HG03280 (cell line): ENCODE results near the gene SLC66A2.
"Not testable (repeated sequence)": the region's sequence is repeated elsewhere in the genome, so short reads cannot be mapped to it uniquely, and the experiment has no call there.

Source experiments
- ATAC-seq: cut with Tn5 transposase; IDR thresholded peaks from one replicate; pipeline ENCODE4 v1.9.1; 2021; ENCODE audit warnings: mild to moderate bottlenecking, moderate library complexity; ENCODE audit not compliant: unreplicated experiment

The SLC66A2 gene

GRCh38 chr18:79971211-79971952 lies 19.9 kb upstream of the SLC66A2 start:
- no peak for ATAC-seq

DNA sequence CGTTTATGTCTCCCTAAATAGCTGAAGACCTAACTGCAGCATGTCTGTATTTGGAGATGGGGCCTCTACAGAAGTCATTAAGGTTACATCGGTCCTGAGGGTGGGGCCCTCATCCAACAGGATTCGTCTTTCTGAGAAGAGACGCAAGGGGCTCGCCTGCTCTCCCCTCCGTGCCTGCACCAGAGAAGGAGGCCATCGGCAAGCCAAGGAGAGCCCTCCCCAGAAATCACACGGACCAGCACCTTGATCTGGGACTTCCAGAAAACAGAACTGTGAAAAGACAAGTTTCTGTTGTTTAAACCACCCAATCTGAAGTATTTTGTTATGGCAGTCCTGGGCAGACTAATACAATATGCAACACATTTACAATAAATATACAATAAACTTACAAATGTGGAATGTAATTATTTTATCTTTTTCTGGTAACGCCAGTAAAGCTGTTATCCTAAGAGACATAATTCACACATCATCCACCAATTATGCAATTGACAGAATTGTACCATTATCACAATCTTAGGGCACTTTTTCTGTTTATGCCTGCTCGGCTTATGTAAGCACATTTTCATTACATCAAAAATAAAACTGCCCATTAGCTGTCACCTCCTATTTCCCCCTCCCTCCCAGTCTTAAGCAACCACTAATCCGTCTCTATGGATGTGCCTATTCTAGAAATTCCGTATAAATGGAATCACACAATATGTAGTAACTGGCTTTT lies 19.1 kb upstream of the SLC66A2 start:
- ATAC-seq: no peak

DNA sequence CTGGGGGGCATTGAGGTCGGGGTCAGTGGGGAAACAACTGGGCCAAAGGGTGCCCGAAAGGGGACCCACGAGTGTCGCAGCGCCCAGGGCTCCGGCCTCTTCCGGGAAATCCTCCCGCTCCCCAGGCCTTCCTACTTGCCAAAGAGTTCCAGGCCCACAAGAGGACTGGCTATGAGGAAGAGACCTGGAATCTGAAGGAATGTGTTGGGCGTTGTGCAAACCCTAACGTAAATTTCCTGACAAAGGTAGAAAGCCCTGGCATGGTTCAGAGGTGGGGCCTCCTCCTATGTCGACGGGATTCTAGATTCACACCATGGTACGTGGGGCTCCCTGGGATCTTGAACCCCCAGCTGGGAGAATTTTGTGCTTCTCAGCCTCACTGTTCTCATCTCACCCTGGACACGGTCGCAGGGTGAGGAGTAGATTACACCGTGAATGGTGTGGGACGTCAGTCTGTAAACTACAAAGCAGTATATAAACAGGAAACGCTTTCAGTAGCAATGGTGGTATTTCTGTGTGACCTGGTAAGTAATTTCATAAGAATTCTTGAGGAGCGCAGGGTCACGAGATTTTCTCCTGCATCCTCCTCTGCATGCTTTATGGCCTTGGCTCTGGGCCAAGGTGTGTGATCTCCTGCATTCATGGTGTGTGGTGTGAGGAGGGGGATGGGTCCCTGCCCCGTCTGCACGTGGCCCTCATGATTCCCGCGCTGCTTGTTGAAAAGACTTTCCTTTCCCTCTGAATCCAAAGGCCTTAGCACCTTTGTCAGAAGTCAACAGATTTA lies 13.9 kb upstream of the SLC66A2 start:
- ATAC-seq: no peak

DNA sequence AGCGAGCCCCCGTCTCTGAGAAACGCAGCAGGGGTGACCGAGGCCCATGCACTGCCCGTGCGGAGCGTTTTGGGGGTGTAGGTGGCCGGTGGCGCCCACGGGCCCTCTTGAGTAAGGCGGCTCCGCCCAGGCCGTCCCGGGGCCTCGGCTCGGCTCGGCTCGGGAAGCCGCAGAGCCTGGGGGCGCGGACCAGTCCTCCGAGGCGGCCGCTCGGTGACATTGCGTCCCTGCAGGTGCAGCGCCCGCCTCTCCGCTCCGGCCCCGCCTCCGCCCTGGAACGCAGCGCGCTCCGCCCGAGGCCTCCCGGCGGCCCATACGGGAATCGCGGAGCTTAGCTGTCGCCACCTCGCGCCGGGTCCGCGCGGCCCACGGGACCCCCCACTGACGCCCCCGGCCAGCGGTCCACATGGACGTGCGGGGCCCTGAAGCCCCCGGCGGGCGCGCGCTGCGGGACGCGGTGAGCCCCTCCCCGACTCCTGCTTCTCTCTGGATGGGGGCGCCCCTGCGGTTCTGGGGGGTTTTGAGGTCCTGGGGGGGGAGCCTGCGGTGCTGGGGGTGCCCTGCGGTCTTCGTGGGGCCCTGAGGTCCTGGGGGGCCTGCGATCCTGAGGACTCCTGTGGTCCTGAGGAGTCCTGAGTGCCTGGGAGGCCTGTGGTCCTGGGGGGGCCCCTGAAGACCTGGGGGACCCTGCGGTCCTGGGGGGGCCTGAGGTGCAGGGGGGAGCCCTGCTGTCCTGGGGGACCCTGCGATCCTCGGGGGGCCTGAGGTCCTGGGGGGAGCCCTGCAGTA lies 13.1 kb upstream of the SLC66A2 start, which contains the start of gene HSBP1L1:
Gene HSBP1L1, plus strand, starts transcription at position 314 of the 789 bp plus-strand sequence. Its CDS starts 93 bp downstream, at position 407.
- peak; percentile 62 for ATAC-seq

DNA sequence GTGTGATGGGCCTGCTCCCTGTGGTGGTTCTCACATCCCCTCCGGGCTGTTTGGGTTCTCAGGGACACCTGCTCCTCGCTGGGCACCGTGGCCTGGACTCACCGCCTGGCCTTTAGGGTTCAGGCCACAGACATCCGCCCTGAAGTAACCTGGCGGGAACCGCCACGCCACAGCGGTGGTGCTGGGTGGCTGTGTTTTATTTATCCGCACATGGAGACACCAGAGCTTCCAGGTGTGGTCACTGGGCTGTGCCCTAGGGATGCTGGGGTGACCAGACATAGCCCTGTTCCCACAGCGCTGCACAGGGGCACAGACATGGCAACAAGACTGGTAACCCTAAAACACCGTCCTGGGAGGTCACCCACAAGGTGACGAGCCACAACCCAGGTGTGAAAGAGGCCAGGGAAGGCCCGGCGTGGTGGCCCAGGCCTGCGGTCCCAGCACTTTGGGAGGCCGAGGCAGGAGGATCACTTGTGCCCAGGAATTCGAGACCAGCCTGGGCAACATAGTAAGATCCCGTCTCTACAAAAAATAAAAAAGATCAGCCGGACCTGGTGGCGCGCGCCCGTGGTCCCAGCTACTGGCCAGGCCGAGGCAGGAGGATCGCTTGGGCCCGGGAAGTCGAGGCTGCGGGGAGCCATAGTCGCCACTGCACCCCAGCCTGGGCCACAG lies 12.3 kb upstream of the SLC66A2 start:
- ATAC-seq: no peak

- ATAC-seq: peak; percentile 69
Observed at GRCh38 chr18:79962835-79963657, 11.6 kb upstream of the SLC66A2 start.

DNA sequence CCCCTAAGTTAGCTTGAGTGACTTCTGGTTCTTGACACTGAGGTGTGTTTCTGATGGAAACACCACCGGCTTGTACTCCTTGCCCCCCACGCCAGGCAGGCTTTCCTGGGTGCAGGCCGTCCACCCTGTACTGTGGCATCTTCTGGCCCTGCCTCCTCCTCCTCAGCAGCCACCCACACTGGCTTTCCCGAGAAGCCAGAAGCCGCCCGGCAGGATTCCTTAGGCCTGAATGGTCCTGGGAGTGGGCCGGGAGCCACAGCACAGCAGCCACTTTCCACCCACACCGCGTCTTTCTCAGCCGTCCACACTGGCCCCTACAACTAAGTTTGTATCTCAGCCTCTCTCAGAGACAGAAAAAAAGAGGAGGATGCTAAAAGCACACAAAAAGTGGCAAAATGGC lies 10.9 kb upstream of the SLC66A2 start:
- no peak for ATAC-seq

- no peak for ATAC-seq
Observed at GRCh38 chr18:79961527-79962291, 10.3 kb upstream of the SLC66A2 start.

- ATAC-seq: no peak
Observed at GRCh38 chr18:79960921-79961526, 9.6 kb upstream of the SLC66A2 start.

DNA sequence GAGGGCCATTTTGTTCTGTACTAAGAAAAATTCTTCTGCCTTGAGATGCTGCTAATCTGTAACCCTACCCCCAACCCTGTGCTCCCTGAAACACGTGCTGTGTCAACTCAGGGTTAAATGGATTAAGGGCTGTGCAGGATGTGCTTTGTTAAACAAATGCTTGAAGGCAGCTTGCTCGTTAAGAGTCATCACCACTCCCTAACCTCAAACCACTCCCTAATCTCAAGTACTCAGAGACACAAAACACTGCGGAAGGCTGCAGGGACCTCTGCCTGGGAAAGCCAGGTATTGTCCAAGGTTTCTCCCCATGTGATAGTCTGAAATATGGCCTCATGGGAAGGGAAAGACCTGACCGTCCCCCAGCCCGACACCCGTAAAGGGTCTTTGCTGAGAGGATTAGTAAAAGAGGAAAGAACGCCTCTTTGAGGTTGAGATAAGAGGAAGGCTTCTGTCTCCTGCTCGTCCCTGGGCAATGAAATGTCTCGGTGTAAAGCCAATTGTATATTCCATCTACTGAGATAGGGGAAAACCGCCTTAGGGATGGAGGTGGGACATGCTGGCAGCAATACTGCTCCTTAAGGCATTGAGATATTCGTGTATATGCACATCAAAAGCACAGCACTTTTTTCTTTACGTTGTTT lies 8.8 kb upstream of the SLC66A2 start:
- not testable (repeated sequence) for ATAC-seq

DNA sequence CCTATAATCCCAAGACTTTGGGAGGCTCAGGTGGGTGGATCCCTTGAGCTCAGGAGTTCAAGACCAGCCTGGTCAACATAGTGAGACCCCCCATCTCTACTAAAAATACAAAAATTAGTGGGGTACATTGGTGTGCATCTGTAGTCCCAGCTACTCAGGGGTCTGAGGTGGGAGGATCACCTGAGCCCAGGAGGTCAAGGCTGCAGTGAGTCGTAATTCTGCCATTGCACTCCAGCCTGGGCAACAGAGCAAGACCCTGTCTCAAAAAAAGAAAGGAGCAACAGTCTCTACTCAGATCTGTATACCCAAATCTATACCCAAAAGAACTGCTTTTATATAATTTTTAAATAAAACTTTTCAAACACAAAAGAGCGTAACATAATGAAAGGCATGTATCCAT lies 7.5 kb upstream of the SLC66A2 start:
- no peak for ATAC-seq

- no peak for ATAC-seq
Observed at GRCh38 chr18:79956276-79956675, 4.8 kb upstream of the SLC66A2 start.

GRCh38 chr18:79955302-79956075 lies 4.0 kb upstream of the SLC66A2 start:
- ATAC-seq: no peak

DNA sequence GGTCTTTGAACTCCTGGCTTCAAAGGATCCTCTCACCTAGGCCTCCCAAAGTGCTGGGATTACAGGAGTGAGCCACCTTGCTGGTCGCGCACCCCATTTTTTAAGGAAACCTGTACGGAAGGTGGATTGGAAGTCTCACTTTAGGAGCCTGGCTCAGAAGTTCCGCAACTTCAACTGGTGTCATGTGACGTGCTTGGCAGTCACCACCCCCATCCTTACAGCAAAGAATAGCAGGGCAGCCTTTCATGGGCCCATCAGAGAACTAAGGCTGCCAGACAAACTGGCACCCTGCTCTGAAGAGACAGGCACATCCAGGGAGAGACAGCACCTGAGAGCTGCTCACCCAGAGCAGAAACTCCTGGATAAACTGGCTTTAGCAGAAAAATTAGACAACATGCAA lies 3.3 kb upstream of the SLC66A2 start:
- no peak for ATAC-seq

- ATAC-seq: no peak
Observed at GRCh38 chr18:79953971-79954651, 2.7 kb upstream of the SLC66A2 start.

- ATAC-seq: no peak
Observed at GRCh38 chr18:79952996-79953559, 1.6 kb upstream of the SLC66A2 start.
